ENCODE results near the gene ZDHHC21. TPM values are rescaled to one million over a fixed set of nuclear protein-coding genes. Genes with fewer than 3 reads are reported as not detected.

Gene ZDHHC21
- total and polyA plus RNA-seq, 9 of the 15 experiments (the other 6 are each of a cell fraction or from before 2014, with no cell fraction given) = 0.10 to 1.9 (median 1.00) TPM

- Histone ChIP-seq H2AFZ (ENCODE audit: low read depth, low read length) (no peak overlapping the region), H3K9me3 (replicated peaks; ENCODE audit: control insufficient read depth, insufficient read depth, low read depth, low read length) (no peaks in the 10 kb centered on the region), H4K20me1 (replicated peaks; ENCODE audit: control insufficient read depth, insufficient read depth, low read length) (no peaks in the 10 kb centered on the region), H3K4me1 (replicated peaks in 1 of 2; ENCODE audit: control insufficient read depth in 2 of 2, insufficient read depth in 2 of 2, low read length in 2 of 2) (no peaks in the 10 kb centered on the region), H3K4me2 (ENCODE audit: insufficient read depth, low read length) (no peak overlapping the region), H3K79me2 (ENCODE audit: control insufficient read depth, insufficient read depth, low read length) (no peaks in the 10 kb centered on the region), H3K36me3 (ENCODE audit: control insufficient read depth, insufficient read depth, low read length) (no peaks in the 10 kb centered on the region), H3K9me1 (ENCODE audit: control insufficient read depth, insufficient read depth, low read length) (no peaks in the 10 kb centered on the region), H3K27me3 (ENCODE audit: control insufficient read depth in 2 of 2, insufficient read depth in 2 of 2, low read length in 2 of 2) (no peaks in the 10 kb centered on the region), H3K4me3 (no peak overlapping the region), H3K9ac (ENCODE audit: insufficient read depth in 1 of 2, low read depth in 2 of 2, low read length in 2 of 2) (no peak overlapping the region), H3K27ac (ENCODE audit: extremely low read depth, low read depth, low read length) (no peak overlapping the region)
- POLR2A ChIA-PET = no interaction called here
- ATAC-seq (no peak), FAIRE-seq (no peak), DNase-seq (ENCODE audit: extremely low read depth in 1 of 4, low spot score in 3 of 4) (no peak)
- intact Hi-C loops (cut with micrococcal nuclease) = no loop called here
- in situ Hi-C loops (cut with MboI) = no loop called here
- 25% methylated on average over 4 of the region's 7 CpGs for WGBS (ENCODE audit: insufficient coverage, low coverage, missing lambda C conversion rate)
- CTCF ChIA-PET (ENCODE audit: low intra/inter-chr PET ratio) = no interaction called here
- no TSS peak for BruUV-seq (replicated peaks)
- TF ChIP-seq HMGN3 (IDR thresholded peaks at IDR 0.05; ENCODE audit: borderline replicate concordance, extremely low read depth, insufficient read length, low read depth, low read length) (no peak), HSF4 (CRISPR knock-in tag; IDR thresholded peaks at IDR 0.05; ENCODE audit: borderline replicate concordance) (no peak), TSC22D4 (tag; IDR thresholded peaks at IDR 0.05) (no peak), MAFG (tag; conservative IDR thresholded peaks at IDR 0.05) (no peak), ZNF57 (CRISPR knock-in tag; IDR thresholded peaks at IDR 0.05) (no peak), PCBP2 (IDR thresholded peaks at IDR 0.05; ENCODE audit: low read depth, low read length, poor library complexity, severe bottlenecking) (no peak), PCBP1 (IDR thresholded peaks at IDR 0.05; ENCODE audit: low read depth, low read length, poor library complexity, severe bottlenecking) (no peak)
- TF ChIP-seq, protein P1, sequence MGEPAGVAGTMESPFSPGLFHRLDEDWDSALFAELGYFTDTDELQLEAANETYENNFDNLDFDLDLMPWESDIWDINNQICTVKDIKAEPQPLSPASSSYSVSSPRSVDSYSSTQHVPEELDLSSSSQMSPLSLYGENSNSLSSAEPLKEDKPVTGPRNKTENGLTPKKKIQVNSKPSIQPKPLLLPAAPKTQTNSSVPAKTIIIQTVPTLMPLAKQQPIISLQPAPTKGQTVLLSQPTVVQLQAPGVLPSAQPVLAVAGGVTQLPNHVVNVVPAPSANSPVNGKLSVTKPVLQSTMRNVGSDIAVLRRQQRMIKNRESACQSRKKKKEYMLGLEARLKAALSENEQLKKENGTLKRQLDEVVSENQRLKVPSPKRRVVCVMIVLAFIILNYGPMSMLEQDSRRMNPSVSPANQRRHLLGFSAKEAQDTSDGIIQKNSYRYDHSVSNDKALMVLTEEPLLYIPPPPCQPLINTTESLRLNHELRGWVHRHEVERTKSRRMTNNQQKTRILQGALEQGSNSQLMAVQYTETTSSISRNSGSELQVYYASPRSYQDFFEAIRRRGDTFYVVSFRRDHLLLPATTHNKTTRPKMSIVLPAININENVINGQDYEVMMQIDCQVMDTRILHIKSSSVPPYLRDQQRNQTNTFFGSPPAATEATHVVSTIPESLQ (CRISPR knock-in tag; IDR thresholded peaks at IDR 0.05) = no peak
Measured at GRCh38 chr9:14633906-14634565, 59.2 kb downstream of the ZDHHC21 start.

Data from K562 (cell line).